ENCODE measurements around the gene NUDT16L1.

- TF ChIP-seq CREB5 (CRISPR knock-in tag; IDR thresholded peaks at IDR 0.05; ENCODE audit: low read depth): no peak
- no peak for TF ChIP-seq PATZ1 (CRISPR knock-in tag; IDR thresholded peaks at IDR 0.05; ENCODE audit: borderline replicate concordance)
- no peak for TF ChIP-seq ZFP30 (CRISPR knock-in tag; IDR thresholded peaks at IDR 0.05)
- TF ChIP-seq SNAI2 (CRISPR knock-in tag; IDR thresholded peaks at IDR 0.05): no peak
- TF ChIP-seq CSRNP3 (CRISPR knock-in tag; IDR thresholded peaks at IDR 0.05): no peak
- TF ChIP-seq ESRRG (CRISPR knock-in tag; IDR thresholded peaks at IDR 0.05): no peak
Observed at GRCh38 chr16:4654964-4655590, 38.3 kb upstream of the NUDT16L1 start.

Measured in SK-N-SH treated with all-trans-retinoic acid at 6 μM for 48 hours (cell line).